SU-DHL-6 (cell line): Measurements from ENCODE around the gene CDC27.

Experiments
- H2AFZ ChIP-seq: fragments of 200-600 bp; sonication (generic); 2 replicates; pipeline ENCODE4 v1.6.1; 2014; ENCODE audit warnings: low read depth, mild to moderate bottlenecking, moderate library complexity, mixed read lengths, antibody characterized with exemption, low read length; ENCODE audit not compliant: severe bottlenecking
- H3F3A ChIP-seq: fragments of 200-600 bp; shearing (Covaris generic); 2 replicates; pipeline ENCODE4 v1.6.0; 2016; ENCODE audit warnings: antibody characterized with exemption, mild to moderate bottlenecking; ENCODE audit not compliant: insufficient read depth
- H3K27ac ChIP-seq: fragments of 200-600 bp; sonication (generic); 2 replicates; pipeline ENCODE4 v1.5.1; 2016; ENCODE audit warnings: low read depth, mild to moderate bottlenecking, low read length, moderate library complexity, mixed read lengths
- H3K27me3 ChIP-seq: fragments of 200-600 bp; sonication (generic), shearing (Covaris generic); 2 replicates; pipeline ENCODE4 v1.6.0; 2014; ENCODE audit warnings: mild to moderate bottlenecking, low read length
- H3K36me3 ChIP-seq: fragments of 200-600 bp; sonication (generic); 2 replicates; pipeline ENCODE4 v1.6.1; 2014; ENCODE audit warnings: mild to moderate bottlenecking, low read length, mixed read lengths
- H3K4me2 ChIP-seq: fragments of 300-600, 200-600 bp; shearing (Covaris generic), sonication (generic); 2 replicates; pipeline ENCODE4 v1.6.0; 2014; ENCODE audit warnings: low read length, low read depth, mild to moderate bottlenecking; ENCODE audit not compliant: poor library complexity, severe bottlenecking
- H3K4me3 ChIP-seq: fragments of 200-600 bp; sonication (generic); 2 replicates; pipeline ENCODE4 v1.5.1; 2014; ENCODE audit warnings: antibody characterized with exemption, low read length, mild to moderate bottlenecking, mixed read lengths; ENCODE audit not compliant: insufficient read depth, poor library complexity, severe bottlenecking
- H3K79me2 ChIP-seq: fragments of 200-600 bp; sonication (generic); 2 replicates; pipeline ENCODE4 v1.6.1; 2014; ENCODE audit warnings: mild to moderate bottlenecking, low read length, moderate library complexity; ENCODE audit not compliant: insufficient read depth
- H3K9ac ChIP-seq: fragments of 200-600 bp; sonication (generic); 2 replicates; pipeline ENCODE4 v1.7.0; 2014; ENCODE audit warnings: mild to moderate bottlenecking, low read length
- H3K9me2 ChIP-seq: fragments of 200-600 bp; sonication (generic); replicated peaks from 2 replicates; pipeline ENCODE4 v1.6.1; 2014; ENCODE audit warnings: low read length; ENCODE audit not compliant: insufficient read depth
- H3K9me3 ChIP-seq: fragments of 200-600 bp; sonication (generic); 2 replicates; pipeline ENCODE4 v1.6.1; 2014; ENCODE audit warnings: low read length, mixed read lengths; ENCODE audit not compliant: insufficient read depth
- H4K20me1 ChIP-seq: fragments of 200-600 bp; sonication (generic); 2 replicates; pipeline ENCODE4 v1.6.1; 2014; ENCODE audit warnings: low read depth, mild to moderate bottlenecking, antibody characterized with exemption, low read length, moderate library complexity, mixed read lengths
- CTCF ChIP-seq: fragments of 200-600 bp; sonication (generic); IDR thresholded peaks from one replicate; pipeline ENCODE4 v1.5.1; 2017; ENCODE audit warnings: antibody characterized with exemption, mild to moderate bottlenecking, low read length, moderate library complexity; ENCODE audit not compliant: insufficient read depth, poor library complexity, severe bottlenecking
- EZH2phosphoT487 ChIP-seq: fragments of 200-600 bp; sonication (generic), shearing (Covaris generic); conservative IDR thresholded peaks from 2 replicates; pipeline ENCODE4 v1.6.1; 2018; ENCODE audit warnings: mild to moderate bottlenecking, antibody characterized with exemption, low read length, moderate library complexity, mixed read lengths

The CDC27 gene

GRCh38 chr17:47203984-47204721, 15.1 kb upstream of the CDC27 start:
- Histone ChIP-seq H3K79me2 (no peaks in the 10 kb centered on the region), H3K4me2 (peak overlapping the region; percentile 66), H3F3A (peaks cover 40% of the 10 kb centered on the region), H3K9me2 (no peaks in the 10 kb centered on the region), H3K36me3 (no peaks in the 10 kb centered on the region), H2AFZ (peak overlapping the region; percentile 42), H3K9ac (peak overlapping the region; percentile 46), H3K27ac (peak overlapping the region; percentile 83), H3K4me3 (peak overlapping the region; percentile 4), H3K9me3 (no peaks in the 10 kb centered on the region), H4K20me1 (no peaks in the 10 kb centered on the region), H3K27me3 (no peaks in the 10 kb centered on the region)
- TF ChIP-seq CTCF = no peak
- no peak for TF ChIP-seq EZH2phosphoT487

- H4K20me1 ChIP-seq = no peaks in the 10 kb centered on the region
- H3K9me3 ChIP-seq = no peaks in the 10 kb centered on the region
- H2AFZ ChIP-seq = no peak overlapping the region
- peaks cover 28% of the 10 kb centered on the region for H3F3A ChIP-seq
- TF ChIP-seq CTCF = no peak
- no peak for TF ChIP-seq EZH2phosphoT487
- no peaks in the 10 kb centered on the region for H3K27me3 ChIP-seq
- H3K36me3 ChIP-seq = no peaks in the 10 kb centered on the region
- H3K9me2 ChIP-seq = no peaks in the 10 kb centered on the region
- H3K4me2 ChIP-seq = no peak overlapping the region
- no peak overlapping the region for H3K9ac ChIP-seq
- H3K27ac ChIP-seq = 0 out of 2 replicates have a peak overlapping the region, but pooled peaks have one; percentile 13
- H3K4me3 ChIP-seq = no peak overlapping the region
- no peaks in the 10 kb centered on the region for H3K79me2 ChIP-seq
These were observed 12.1 kb upstream of the CDC27 start for GRCh38 chr17:47201166-47201565.

DNA sequence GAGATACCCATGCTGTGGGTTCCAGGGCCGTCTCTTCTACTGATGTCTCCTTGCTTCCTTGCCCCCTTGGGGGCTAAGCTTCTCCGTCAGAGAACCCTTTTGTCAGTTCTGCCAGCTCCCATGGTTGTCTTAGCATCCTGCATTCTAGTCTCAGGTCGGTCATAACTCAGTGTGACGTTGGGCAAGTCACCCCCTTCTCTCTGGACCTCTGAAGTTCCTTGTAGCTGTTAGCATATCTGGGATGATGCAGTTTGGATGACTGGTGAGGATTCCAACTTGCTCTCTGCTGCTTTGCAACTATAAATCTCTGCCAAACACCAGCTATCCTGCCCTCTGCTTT, 11.2 kb upstream of the CDC27 start:
- peak overlapping the region; percentile 52 for H3K9ac ChIP-seq

More for the DNA sequence above, 11.2 kb upstream of the CDC27 start:
- peak overlapping the region; percentile 75 for H3K27ac ChIP-seq
- no peaks in the 10 kb centered on the region for H3K9me2 ChIP-seq
- TF ChIP-seq CTCF (no peak), EZH2phosphoT487 (no peak)
- H3K36me3 ChIP-seq = no peaks in the 10 kb centered on the region
- H3K27me3 ChIP-seq = no peaks in the 10 kb centered on the region
- H2AFZ ChIP-seq = peak overlapping the region; percentile 87
- no peaks in the 10 kb centered on the region for H3K9me3 ChIP-seq
- H3K4me2 ChIP-seq = peak overlapping the region; percentile 55
- peaks cover 21% of the 10 kb centered on the region for H3F3A ChIP-seq
- H4K20me1 ChIP-seq = no peaks in the 10 kb centered on the region
- H3K4me3 ChIP-seq = peak overlapping the region; percentile 5
- H3K79me2 ChIP-seq = no peaks in the 10 kb centered on the region
